Activated CD8-positive, alpha-beta T cell treated with anti-CD3 and anti-CD28 coated beads, Interleukin-2, amount 10 ng/mL, durations not matched to agents 7 days and 5 days (primary cell): ENCODE measurements around the gene ITGA7. TPM values are rescaled to one million over a fixed set of nuclear protein-coding genes. Genes with fewer than 3 reads are reported as not detected.

Experiments
- total RNA-seq, 2 experiments: library from RNA; stranded (reverse); gene quantifications; one replicate each; pipeline ENCODE4 v1.2.3, GENCODE V29; 2021

ITGA7 gene
- total RNA-seq, 2 experiments from 2014 or later: 2.0 to 4.2 TPM

Other genes starting within 250 kb of the ITGA7 start
- not detected for gene OR6C70, start 237.8 kb downstream of the ITGA7 start, total RNA-seq
- not detected for gene OR6C68, start 215.5 kb downstream of the ITGA7 start, total RNA-seq
- gene OR6C4, start 158.3 kb downstream of the ITGA7 start, total RNA-seq: not detected
- not detected for gene OR2AP1, start 135.4 kb downstream of the ITGA7 start, total RNA-seq
- not detected for gene OR10P1, start 71.0 kb downstream of the ITGA7 start, total RNA-seq
- 100 to 1,000 TPM; 156 to 158 TPM for gene BLOC1S1, start 8.1 kb upstream of the ITGA7 start, total RNA-seq
- 10 to 100 TPM; 12.0 to 12.1 TPM for gene RDH5, start 12.5 kb upstream of the ITGA7 start, total RNA-seq
- 100 to 1,000 TPM; 203 to 206 TPM for gene CD63, start 21.1 kb upstream of the ITGA7 start, total RNA-seq
- gene GDF11, start 35.2 kb upstream of the ITGA7 start, total RNA-seq: 10 to 100 TPM; 12.4 to 13.9 TPM
- 10 to 100 TPM; 91.1 to 94.8 TPM for gene SARNP, start 109.8 kb upstream of the ITGA7 start, total RNA-seq
- 10 to 100 TPM; 55.2 to 57.9 TPM for gene ORMDL2, start 110.1 kb upstream of the ITGA7 start, total RNA-seq
- 10 to 100 TPM; 31.1 to 34.9 TPM for gene DNAJC14, start 121.7 kb upstream of the ITGA7 start, total RNA-seq
- gene MMP19, start 135.0 kb upstream of the ITGA7 start, total RNA-seq: not detected
- 10 to 100 TPM; 51.6 to 52.2 TPM for gene PYM1, start 220.0 kb upstream of the ITGA7 start, total RNA-seq
- gene DGKA, start 223.3 kb upstream of the ITGA7 start, total RNA-seq: 100 to 1,000 TPM; 541 to 575 TPM